ENCODE data around the gene PLAC8L1.

PLAC8L1 gene

DNA sequence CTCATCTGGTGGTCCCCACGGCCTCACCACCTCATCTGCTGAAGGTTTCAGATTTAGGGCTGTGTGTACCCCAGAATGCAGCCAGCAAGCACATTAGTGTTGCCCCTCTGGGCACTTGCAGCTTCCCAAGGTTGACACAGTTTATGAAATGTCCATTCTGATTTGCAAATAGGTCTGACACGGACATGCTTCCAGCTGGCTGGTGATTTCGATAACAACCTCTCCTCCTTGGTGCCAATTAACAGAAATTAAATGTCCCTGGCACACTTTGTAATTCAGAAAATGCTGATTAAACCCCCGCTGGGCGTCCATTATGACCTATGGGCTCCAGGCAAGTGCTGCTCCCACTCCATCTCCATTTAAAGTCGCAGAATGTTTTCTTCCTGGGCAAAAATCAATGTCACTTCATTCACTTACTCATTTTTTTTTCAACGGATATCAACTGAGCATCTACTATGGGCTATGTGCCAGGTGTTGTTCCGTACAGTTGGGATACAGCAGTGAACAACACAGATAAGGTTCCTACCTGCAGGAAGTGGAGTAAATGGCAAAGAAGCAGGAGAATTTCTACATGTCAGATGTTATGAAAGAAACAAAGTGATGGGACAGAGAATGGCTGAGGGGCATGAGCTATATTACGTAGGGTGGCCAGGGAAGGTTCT is 32.0 kb downstream of the PLAC8L1 start:
- DNase-seq, result no peak
- ChIA-PET POLR2A (no interaction called here), CTCF (interaction anchor here (3.4 kb wide), 1 partner anchor 26 kb away, joined by 8 read pairs; no protein-coding TSS in a partner anchor)
- H3K4me3 ChIP-seq (ENCODE audit: control insufficient read depth in 1 of 7, extremely low read depth in 1 of 7, insufficient read depth in 4 of 7, low read depth in 2 of 7, low read length in 6 of 7), result no peak overlapping the region
- 92% methylated on average over 8 of the region's 9 CpGs for WGBS (ENCODE audit: insufficient coverage)
- no peaks in the 10 kb centered on the region for H3K27me3 ChIP-seq (replicated peaks in 2 of 5; ENCODE audit: control insufficient read depth in 4 of 5, insufficient read depth in 5 of 5, low read length in 4 of 5)
- no peaks in the 10 kb centered on the region for H3K9me3 ChIP-seq (ENCODE audit: control extremely low read depth in 1 of 5, control insufficient read depth in 4 of 5, insufficient read depth in 2 of 5, low read depth in 1 of 5, low read length in 4 of 5)
- peaks cover 0 to 18% (median 12%) of the 10 kb centered on the region in 4 experiments for H3K4me1 ChIP-seq (ENCODE audit: control extremely low read depth in 1 of 4, control insufficient read depth in 4 of 4, insufficient read depth in 4 of 4, low read length in 3 of 4)
- H3K27ac ChIP-seq (ENCODE audit: insufficient read depth in 1 of 2, low read depth in 1 of 2, low read length in 2 of 2, poor library complexity in 1 of 2, severe bottlenecking in 2 of 2), result no peak overlapping the region
- no peaks in the 10 kb centered on the region for H3K36me3 ChIP-seq (ENCODE audit: control insufficient read depth in 4 of 4, insufficient read depth in 4 of 4, low read length in 3 of 4)

- ChIA-PET CTCF (interaction anchor here (3.4 kb wide), 1 partner anchor 25 kb away, joined by 8 read pairs; no protein-coding TSS in a partner anchor), POLR2A (no interaction called here)
- H3K9me3 ChIP-seq (ENCODE audit: control extremely low read depth in 1 of 5, control insufficient read depth in 4 of 5, insufficient read depth in 2 of 5, low read depth in 1 of 5, low read length in 4 of 5), result no peaks in the 10 kb centered on the region
- DNase-seq, result no peak
- no peaks in the 10 kb centered on the region for H3K36me3 ChIP-seq (ENCODE audit: control insufficient read depth in 4 of 4, insufficient read depth in 4 of 4, low read length in 3 of 4)
- no peak overlapping the region for H3K4me3 ChIP-seq (ENCODE audit: control insufficient read depth in 1 of 7, extremely low read depth in 1 of 7, insufficient read depth in 4 of 7, low read depth in 2 of 7, low read length in 6 of 7)
- no peaks in the 10 kb centered on the region for H3K27me3 ChIP-seq (replicated peaks in 2 of 5; ENCODE audit: control insufficient read depth in 4 of 5, insufficient read depth in 5 of 5, low read length in 4 of 5)
- WGBS (ENCODE audit: insufficient coverage), result 100% methylated on average over 1 of the region's 2 CpGs
- no peak overlapping the region for H3K27ac ChIP-seq (ENCODE audit: insufficient read depth in 1 of 2, low read depth in 1 of 2, low read length in 2 of 2, poor library complexity in 1 of 2, severe bottlenecking in 2 of 2)
- peaks cover 0 to 18% (median 12%) of the 10 kb centered on the region in 4 experiments for H3K4me1 ChIP-seq (ENCODE audit: control extremely low read depth in 1 of 4, control insufficient read depth in 4 of 4, insufficient read depth in 4 of 4, low read length in 3 of 4)
These were observed 32.8 kb downstream of the PLAC8L1 start for GRCh38 chr5:146072595-146072994.

DNA sequence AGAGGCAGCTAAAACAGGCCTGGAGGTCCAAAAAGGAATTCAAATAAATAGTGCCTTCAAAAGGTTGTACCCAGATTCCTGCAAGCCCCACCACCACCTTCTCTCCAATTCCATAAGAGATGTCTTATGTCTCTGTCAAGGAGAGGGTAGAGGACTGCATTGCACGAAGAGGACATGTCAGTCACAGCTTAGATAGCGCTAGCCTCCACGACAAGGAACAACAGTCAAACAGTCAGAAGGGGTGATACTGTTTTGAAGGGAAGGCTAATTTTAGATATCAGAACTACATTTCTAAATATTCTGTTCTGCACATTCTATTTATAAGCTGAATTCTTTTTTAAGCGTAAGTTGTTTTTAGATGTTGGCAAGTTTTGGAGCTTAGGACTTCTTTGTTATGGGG is 34.2 kb downstream of the PLAC8L1 start:
- no peak for DNase-seq
- CTCF ChIA-PET, result interaction anchor here (0.6 to 3.4 kb wide), 2 partner anchors 24 to 155 kb away, joined by 4 to 8 read pairs; no protein-coding TSS in a partner anchor
- Histone ChIP-seq H3K4me1 (ENCODE audit: control extremely low read depth in 1 of 4, control insufficient read depth in 4 of 4, insufficient read depth in 4 of 4, low read length in 3 of 4) (peaks cover 0 to 8% (median 5%) of the 10 kb centered on the region in 4 experiments), H3K27ac (ENCODE audit: insufficient read depth in 1 of 2, low read depth in 1 of 2, low read length in 2 of 2, poor library complexity in 1 of 2, severe bottlenecking in 2 of 2) (no peak overlapping the region), H3K27me3 (replicated peaks in 2 of 5; ENCODE audit: control insufficient read depth in 4 of 5, insufficient read depth in 5 of 5, low read length in 4 of 5) (no peaks in the 10 kb centered on the region), H3K36me3 (ENCODE audit: control insufficient read depth in 4 of 4, insufficient read depth in 4 of 4, low read length in 3 of 4) (no peaks in the 10 kb centered on the region), H3K9me3 (ENCODE audit: control extremely low read depth in 1 of 5, control insufficient read depth in 4 of 5, insufficient read depth in 2 of 5, low read depth in 1 of 5, low read length in 4 of 5) (no peaks in the 10 kb centered on the region), H3K4me3 (ENCODE audit: control insufficient read depth in 1 of 7, extremely low read depth in 1 of 7, insufficient read depth in 4 of 7, low read depth in 2 of 7, low read length in 6 of 7) (no peak overlapping the region)
- WGBS (ENCODE audit: insufficient coverage), result no CpG with 5 or more reads among the region's 4 CpGs
- POLR2A ChIA-PET, result no interaction called here

- WGBS (ENCODE audit: insufficient coverage), result 100% methylated on average over 3 of the region's 3 CpGs
- Histone ChIP-seq H3K4me3 (ENCODE audit: control insufficient read depth in 1 of 7, extremely low read depth in 1 of 7, insufficient read depth in 4 of 7, low read depth in 2 of 7, low read length in 6 of 7) (no peak overlapping the region), H3K4me1 (ENCODE audit: control extremely low read depth in 1 of 4, control insufficient read depth in 4 of 4, insufficient read depth in 4 of 4, low read length in 3 of 4) (peaks cover 0 to 3% (median under 1%) of the 10 kb centered on the region in 4 experiments), H3K27me3 (replicated peaks in 2 of 5; ENCODE audit: control insufficient read depth in 4 of 5, insufficient read depth in 5 of 5, low read length in 4 of 5) (no peaks in the 10 kb centered on the region), H3K9me3 (ENCODE audit: control extremely low read depth in 1 of 5, control insufficient read depth in 4 of 5, insufficient read depth in 2 of 5, low read depth in 1 of 5, low read length in 4 of 5) (no peaks in the 10 kb centered on the region), H3K27ac (ENCODE audit: insufficient read depth in 1 of 2, low read depth in 1 of 2, low read length in 2 of 2, poor library complexity in 1 of 2, severe bottlenecking in 2 of 2) (no peak overlapping the region), H3K36me3 (ENCODE audit: control insufficient read depth in 4 of 4, insufficient read depth in 4 of 4, low read length in 3 of 4) (no peaks in the 10 kb centered on the region)
- POLR2A ChIA-PET, result no interaction called here
- CTCF ChIA-PET, result interaction anchor here (0.6 to 3.4 kb wide), 2 partner anchors 23 to 154 kb away, joined by 4 to 8 read pairs; no protein-coding TSS in a partner anchor
- DNase-seq, result no peak
These were observed 34.6 kb downstream of the PLAC8L1 start for GRCh38 chr5:146070746-146071145.

GRCh38 chr5:146069780-146070099 is 35.6 kb downstream of the PLAC8L1 start:
- H3K27ac ChIP-seq (ENCODE audit: insufficient read depth in 1 of 2, low read depth in 1 of 2, low read length in 2 of 2, poor library complexity in 1 of 2, severe bottlenecking in 2 of 2), result no peak overlapping the region
- POLR2A ChIA-PET, result no interaction called here
- CTCF ChIA-PET, result no interaction called here

GRCh38 chr5:146068977-146069779 is 36.2 kb downstream of the PLAC8L1 start:
- DNase-seq, result no peak
- Histone ChIP-seq H3K27me3 (replicated peaks in 2 of 5; ENCODE audit: control insufficient read depth in 4 of 5, insufficient read depth in 5 of 5, low read length in 4 of 5) (peaks cover 0 to 2% (median 0%) of the 10 kb centered on the region in 5 experiments), H3K9me3 (ENCODE audit: control extremely low read depth in 1 of 5, control insufficient read depth in 4 of 5, insufficient read depth in 2 of 5, low read depth in 1 of 5, low read length in 4 of 5) (no peaks in the 10 kb centered on the region), H3K27ac (ENCODE audit: insufficient read depth in 1 of 2, low read depth in 1 of 2, low read length in 2 of 2, poor library complexity in 1 of 2, severe bottlenecking in 2 of 2) (no peak overlapping the region), H3K4me3 (ENCODE audit: control insufficient read depth in 1 of 7, extremely low read depth in 1 of 7, insufficient read depth in 4 of 7, low read depth in 2 of 7, low read length in 6 of 7) (no peak overlapping the region), H3K36me3 (ENCODE audit: control insufficient read depth in 4 of 4, insufficient read depth in 4 of 4, low read length in 3 of 4) (no peaks in the 10 kb centered on the region), H3K4me1 (ENCODE audit: control extremely low read depth in 1 of 4, control insufficient read depth in 4 of 4, insufficient read depth in 4 of 4, low read length in 3 of 4) (no peaks in the 10 kb centered on the region)
- WGBS (ENCODE audit: insufficient coverage), result 94% methylated on average over 2 of the region's 6 CpGs
- POLR2A ChIA-PET, result no interaction called here
- CTCF ChIA-PET, result no interaction called here

More at GRCh38 chr5:146069780-146070099, 35.6 kb downstream of the PLAC8L1 start:
- Histone ChIP-seq H3K4me3 (ENCODE audit: control insufficient read depth in 1 of 7, extremely low read depth in 1 of 7, insufficient read depth in 4 of 7, low read depth in 2 of 7, low read length in 6 of 7) (no peak overlapping the region), H3K36me3 (ENCODE audit: control insufficient read depth in 4 of 4, insufficient read depth in 4 of 4, low read length in 3 of 4) (no peaks in the 10 kb centered on the region), H3K27me3 (replicated peaks in 2 of 5; ENCODE audit: control insufficient read depth in 4 of 5, insufficient read depth in 5 of 5, low read length in 4 of 5) (peaks cover 0 to 2% (median 0%) of the 10 kb centered on the region in 5 experiments), H3K4me1 (ENCODE audit: control extremely low read depth in 1 of 4, control insufficient read depth in 4 of 4, insufficient read depth in 4 of 4, low read length in 3 of 4) (no peaks in the 10 kb centered on the region), H3K9me3 (ENCODE audit: control extremely low read depth in 1 of 5, control insufficient read depth in 4 of 5, insufficient read depth in 2 of 5, low read depth in 1 of 5, low read length in 4 of 5) (no peaks in the 10 kb centered on the region)
- no peak for DNase-seq
- WGBS (ENCODE audit: insufficient coverage), result 100% methylated on average over 2 of the region's 2 CpGs

DNA sequence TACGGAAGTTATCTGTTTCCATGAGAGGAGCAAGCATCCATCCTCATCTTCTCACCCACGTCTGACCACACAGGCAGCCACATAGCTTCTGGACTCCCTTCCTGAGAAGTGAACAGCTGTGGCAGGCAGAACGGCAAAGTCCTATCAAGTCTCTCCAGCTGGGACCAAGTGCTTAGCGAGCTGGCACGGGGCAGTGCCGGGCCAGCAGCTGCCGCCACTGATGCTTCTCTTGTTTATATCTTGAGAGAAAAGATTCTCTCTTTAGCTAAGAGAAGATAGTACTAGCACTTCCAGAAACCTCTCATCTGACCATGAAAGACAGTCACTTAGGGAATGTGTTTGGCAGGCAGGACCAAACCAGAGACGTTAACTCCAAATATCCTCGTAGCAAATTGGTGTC is 37.2 kb downstream of the PLAC8L1 start:
- ChIA-PET CTCF (interaction anchor here (1.7 kb wide), 1 partner anchor 19 kb away, joined by 4 read pairs; no protein-coding TSS in a partner anchor), POLR2A (no interaction called here)
- Histone ChIP-seq H3K9me3 (ENCODE audit: control extremely low read depth in 1 of 5, control insufficient read depth in 4 of 5, insufficient read depth in 2 of 5, low read depth in 1 of 5, low read length in 4 of 5) (no peaks in the 10 kb centered on the region), H3K27me3 (replicated peaks in 2 of 5; ENCODE audit: control insufficient read depth in 4 of 5, insufficient read depth in 5 of 5, low read length in 4 of 5) (peaks cover 0 to 2% (median 0%) of the 10 kb centered on the region in 5 experiments), H3K4me3 (ENCODE audit: control insufficient read depth in 1 of 7, extremely low read depth in 1 of 7, insufficient read depth in 4 of 7, low read depth in 2 of 7, low read length in 6 of 7) (no peak overlapping the region), H3K27ac (ENCODE audit: insufficient read depth in 1 of 2, low read depth in 1 of 2, low read length in 2 of 2, poor library complexity in 1 of 2, severe bottlenecking in 2 of 2) (no peak overlapping the region), H3K4me1 (ENCODE audit: control extremely low read depth in 1 of 4, control insufficient read depth in 4 of 4, insufficient read depth in 4 of 4, low read length in 3 of 4) (no peaks in the 10 kb centered on the region), H3K36me3 (ENCODE audit: control insufficient read depth in 4 of 4, insufficient read depth in 4 of 4, low read length in 3 of 4) (no peaks in the 10 kb centered on the region)
- WGBS (ENCODE audit: insufficient coverage), result 100% methylated on average over 1 of the region's 9 CpGs
- DNase-seq, result no peak
